CD4-positive, alpha-beta T cell treated with Interleukin-17A for 4 hours (primary cell): ENCODE measurements around the gene TMEM109.

Experiments
- DNase-seq: peaks from one replicate; pipeline ENCODE4 v3.0.0-alpha.2; 2020; ENCODE audit warnings: mixed read lengths

Gene TMEM109

DNA sequence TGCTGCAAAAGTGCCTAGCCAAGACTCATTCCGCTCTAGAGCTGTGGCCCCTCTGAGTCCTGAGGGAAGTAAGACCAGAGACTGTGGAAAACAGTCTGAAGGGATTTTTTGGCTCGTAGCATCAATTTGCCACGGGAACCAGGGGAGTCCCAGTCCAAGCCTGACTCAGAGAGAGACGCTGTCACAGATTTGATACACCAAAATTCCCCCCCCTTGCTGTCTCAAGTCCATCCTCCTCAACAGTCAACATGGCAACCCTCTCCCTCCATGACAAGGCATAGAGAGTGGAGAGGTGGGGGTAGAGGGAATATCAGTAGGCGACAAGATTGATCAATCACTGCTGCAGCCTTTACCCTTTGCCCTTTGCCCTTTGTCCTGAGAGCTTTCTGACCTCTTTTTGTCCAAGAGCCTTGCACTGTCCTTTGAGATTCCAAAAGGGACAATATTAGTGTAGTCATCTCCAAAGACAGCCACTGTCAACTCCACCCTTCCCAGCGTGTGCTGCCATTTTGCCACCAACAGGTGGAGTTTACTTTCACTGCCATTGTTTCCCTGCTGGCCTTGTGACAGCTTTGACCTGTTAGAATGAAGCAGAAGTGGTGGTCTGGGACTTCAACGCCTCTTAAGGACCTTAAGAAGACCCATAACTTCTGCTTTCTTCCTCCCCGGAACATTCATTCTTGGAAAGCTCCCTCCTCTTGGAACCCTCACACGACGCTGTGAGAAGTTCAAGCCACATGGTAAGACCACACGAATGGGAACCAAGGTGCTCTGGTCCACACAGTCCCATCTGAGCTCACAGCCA is 30.7 kb downstream of the TMEM109 start:
- peak; percentile 11 for DNase-seq

- no peak for DNase-seq
Measured at GRCh38 chr11:60945295-60945667, 31.3 kb downstream of the TMEM109 start.

GRCh38 chr11:60946601-60947264 is 32.8 kb downstream of the TMEM109 start:
- DNase-seq, result no peak

DNA sequence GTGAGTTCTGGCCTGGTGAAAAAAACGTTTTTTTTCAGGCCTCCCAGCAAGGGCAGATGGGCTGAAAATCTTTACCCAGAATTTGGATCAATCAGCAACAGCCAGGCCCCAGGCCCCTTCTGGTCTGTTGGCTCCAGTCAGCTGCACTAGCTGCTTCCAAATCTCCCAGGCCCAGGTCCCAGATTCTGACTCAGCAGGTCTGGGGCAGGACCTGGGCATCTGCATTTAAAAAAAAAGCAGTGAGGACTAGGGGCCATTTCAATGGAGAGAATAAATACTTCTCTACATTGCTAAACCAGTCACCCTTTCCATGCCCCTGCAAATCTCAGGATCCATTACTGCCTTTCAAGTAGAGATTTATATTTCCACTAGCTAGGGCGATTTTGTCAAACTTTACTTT is 33.7 kb downstream of the TMEM109 start:
- no peak for DNase-seq

DNA sequence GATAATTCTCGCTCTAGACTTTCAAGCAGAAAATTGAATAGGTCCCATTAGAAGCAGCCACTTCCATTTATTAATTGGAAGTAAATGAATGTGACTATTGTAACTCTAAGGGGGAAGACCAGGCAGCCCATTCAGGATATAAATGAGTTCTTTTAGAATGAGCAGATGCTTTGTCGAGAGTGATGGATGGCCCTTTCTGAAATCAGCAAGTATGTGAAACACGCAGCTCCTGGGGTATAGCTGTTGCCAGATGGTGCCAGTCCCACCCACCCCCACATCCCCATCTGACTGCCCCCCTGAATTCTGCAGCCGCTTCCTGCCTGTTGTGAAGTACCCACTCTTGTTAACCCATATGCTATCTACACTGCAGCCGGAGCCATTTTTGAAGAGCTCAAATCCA is 34.3 kb downstream of the TMEM109 start:
- no peak for DNase-seq

GRCh38 chr11:60950024-60950423 is 36.1 kb downstream of the TMEM109 start:
- DNase-seq, result no peak

DNA sequence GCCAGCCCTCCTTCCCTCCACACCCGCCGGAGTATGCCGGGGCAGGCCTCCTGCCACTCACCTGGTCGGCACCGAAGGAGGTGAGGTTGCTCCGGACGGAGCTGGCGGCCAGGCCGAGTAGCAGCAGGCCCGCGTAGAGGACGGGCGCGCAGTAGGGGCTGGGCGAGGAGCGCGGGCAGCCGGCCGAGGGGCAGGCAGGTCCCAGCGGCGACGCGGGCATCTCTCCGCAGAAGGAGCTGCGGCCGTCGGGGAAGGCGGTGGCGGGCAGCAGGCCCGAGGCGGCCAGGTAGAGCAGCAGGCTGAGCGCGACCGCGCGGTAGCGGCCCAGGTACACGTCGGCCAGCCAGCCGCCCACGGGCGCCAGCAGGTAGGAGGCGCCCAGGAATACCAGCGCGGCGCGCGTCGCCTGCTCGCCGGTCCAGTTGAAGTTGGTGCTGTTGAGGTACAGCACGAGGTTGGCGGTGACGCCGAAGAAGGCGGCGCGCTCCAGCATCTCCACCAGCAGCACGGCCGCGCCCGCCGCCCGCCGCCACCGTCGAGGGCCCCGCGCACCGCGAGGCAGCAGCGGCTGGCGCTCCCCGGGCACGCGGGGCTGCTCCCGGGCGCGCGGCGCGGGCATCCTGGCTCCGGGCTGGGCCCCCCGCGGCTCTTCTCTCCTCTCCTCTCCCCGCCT is 37.1 kb downstream of the TMEM109 start:
- peak; percentile 59 for DNase-seq

- DNase-seq, result peak; percentile 20
Measured at GRCh38 chr11:60951606-60951903, 37.6 kb downstream of the TMEM109 start.

- DNase-seq, result peak; percentile 66
Measured at GRCh38 chr11:60951904-60952741, 38.2 kb downstream of the TMEM109 start, which contains the start of gene SLC15A3. Gene SLC15A3 (minus strand): TSS chr11:60952176. CDS start chr11:60951551, 625 bp downstream.

DNA sequence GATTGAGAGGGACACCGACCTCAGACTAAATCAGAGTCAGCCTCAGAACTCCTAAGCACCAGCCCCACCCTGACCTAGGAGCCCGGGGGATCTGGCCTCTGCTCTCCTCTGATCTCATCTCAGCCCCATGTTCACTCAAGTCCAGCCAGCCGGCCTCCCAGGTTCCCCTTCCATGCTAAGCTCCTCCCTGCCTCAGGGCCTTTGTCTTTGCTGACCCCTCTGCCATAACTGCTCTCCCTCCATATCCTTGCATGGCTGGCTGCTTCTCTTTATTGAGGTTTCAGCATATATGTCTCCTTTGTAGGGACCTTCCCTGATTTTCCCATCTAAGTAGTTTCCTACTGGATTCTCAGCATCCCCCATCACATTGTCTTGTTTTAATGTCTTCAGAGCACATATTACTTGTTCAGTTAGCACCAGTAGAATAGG is 38.8 kb downstream of the TMEM109 start:
- no peak for DNase-seq

DNA sequence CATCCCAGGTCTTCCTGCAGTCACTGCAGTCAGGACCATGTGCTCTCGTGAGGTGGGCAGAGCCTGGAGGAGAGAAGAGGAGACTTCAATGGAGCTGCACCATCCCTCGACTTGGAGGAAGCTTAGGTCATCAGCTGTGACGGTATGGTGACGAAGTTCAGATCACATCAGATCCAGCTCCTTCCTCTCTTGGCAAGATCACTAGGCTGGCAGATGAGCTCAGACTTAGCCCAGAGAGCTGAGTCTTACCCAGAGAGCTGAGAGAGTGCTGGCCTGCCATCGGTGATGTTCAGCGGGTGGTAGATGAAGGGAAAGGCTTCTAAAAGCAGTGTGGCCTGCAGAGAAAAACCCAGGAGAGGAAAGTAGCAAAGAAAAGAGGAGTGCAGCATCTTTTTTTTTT is 39.8 kb downstream of the TMEM109 start:
- peak; percentile 12 for DNase-seq

DNA sequence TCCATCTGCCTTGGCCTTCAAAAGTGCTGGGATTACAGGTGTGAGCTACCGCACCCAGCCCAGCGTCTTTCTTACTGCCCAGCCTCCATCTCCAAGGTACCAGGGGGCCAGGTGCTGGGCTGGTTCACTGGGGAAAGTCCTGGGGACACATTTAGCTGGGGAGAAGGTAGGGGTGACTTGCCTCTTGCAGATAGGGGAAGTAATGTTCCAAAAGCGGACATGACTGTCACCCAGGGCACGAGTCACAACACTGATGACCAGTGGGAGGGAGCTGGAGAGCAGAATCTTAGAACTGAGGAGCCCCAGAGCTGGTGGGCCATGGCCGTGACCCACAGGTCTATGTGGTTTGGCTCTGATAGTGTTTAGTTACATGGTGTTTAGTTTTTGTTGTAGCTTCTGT is 40.5 kb downstream of the TMEM109 start:
- no peak for DNase-seq

DNA sequence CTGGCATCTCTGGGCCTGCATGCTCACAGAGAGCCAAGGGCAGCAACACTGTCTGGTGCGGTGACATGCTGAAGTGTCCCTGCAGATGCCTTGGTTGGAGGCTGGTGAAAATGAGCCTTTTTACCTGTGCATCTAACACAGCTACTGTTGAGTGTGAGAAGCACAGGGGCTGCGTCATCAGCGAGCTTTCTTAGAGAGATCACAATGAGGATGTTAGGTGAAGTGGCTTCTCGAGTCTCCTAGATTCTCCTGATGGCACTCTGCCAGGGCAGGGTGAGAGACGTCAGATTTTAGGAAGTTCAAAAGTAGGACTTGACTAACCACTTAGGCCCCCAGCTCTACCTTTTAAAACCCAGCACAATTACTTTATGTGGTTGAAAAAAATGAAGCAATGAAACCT is 41.6 kb downstream of the TMEM109 start:
- peak; percentile 29 for DNase-seq

- DNase-seq, result no peak
Measured at GRCh38 chr11:60957188-60957587, 43.2 kb downstream of the TMEM109 start.

DNA sequence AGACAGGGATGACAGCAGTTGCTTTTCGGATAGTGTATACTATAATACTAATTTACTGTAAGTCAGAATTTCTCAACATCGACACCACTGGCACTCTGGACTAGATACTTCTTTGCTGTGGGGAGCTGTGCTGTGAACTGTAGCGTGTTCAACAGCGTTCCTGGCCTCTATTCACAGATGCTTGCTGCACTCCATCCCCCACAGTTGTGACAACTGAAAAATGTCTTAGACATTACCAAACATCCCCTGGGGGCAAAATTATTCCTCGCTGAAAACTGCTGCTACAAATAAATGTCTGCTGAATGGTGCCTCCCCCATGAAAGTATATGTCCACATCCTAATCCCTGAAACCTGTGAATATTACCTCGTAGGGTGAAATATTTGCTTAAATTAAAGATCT is 45.5 kb downstream of the TMEM109 start:
- no peak for DNase-seq

- DNase-seq, result no peak
Measured at GRCh38 chr11:60960405-60960804, 46.4 kb downstream of the TMEM109 start.

GRCh38 chr11:60964801-60965200 is 50.8 kb downstream of the TMEM109 start:
- DNase-seq, result no peak

DNA sequence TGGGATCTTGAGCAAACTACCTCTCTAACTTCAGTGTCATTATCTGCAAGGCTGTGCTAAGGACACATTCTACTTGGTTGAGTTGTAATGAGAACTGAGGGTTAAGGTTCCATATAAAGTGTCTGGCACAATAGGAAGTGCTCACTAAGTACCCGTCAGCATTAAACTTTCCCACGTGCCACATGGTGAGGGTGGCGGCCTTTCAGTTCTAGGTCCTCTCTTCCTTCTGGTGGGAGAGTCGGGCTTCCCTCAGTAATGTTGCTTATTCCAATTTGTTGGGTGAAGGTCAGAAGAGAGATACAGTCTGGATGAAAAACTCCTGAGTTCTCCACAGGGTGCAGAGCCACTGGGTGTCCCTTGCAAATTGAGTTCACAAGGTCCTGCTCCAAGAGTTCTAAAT is 52.9 kb downstream of the TMEM109 start:
- DNase-seq, result no peak

DNA sequence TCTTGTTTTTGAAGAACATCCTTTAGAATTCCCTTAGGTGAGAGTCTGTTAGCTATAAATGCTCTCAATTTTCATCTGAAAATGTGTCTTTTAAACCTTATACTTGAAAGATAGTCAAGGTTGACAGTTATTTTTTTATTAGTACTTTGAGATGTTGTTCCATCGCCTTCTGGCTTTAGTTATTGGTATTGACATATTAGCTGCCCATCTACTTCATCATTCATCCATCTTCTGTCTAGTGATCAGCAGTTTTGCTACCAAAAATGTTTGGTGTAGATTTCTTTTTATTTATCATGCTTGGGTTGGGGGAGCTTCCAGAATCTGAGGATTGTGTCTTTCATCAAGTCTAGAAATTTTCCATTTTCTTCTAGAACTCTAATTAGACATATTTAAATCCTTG is 54.3 kb downstream of the TMEM109 start:
- no peak for DNase-seq

DNA sequence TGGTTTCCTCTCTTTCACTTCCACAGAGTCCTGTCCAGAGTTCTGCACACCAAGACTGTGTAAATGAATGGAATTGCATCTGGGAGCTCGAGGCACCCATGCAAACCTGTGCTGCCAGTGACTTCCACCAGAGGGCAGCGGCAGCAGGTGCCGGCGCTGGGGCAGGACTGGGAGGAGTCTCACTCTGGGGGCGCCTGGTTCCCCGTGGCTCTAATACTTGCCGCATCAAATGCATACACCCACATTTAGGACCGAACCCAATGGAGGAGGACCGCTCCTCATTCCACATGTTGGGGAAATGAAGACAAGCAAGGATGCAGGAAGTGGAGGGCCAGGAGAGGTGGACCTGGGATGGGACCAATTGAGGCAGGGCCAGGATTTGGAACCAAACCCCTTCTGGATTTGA is 56.4 kb downstream of the TMEM109 start:
- peak; percentile 88 for DNase-seq

- DNase-seq, result peak; percentile 23
Measured at GRCh38 chr11:60970890-60971289, 56.9 kb downstream of the TMEM109 start.

DNA sequence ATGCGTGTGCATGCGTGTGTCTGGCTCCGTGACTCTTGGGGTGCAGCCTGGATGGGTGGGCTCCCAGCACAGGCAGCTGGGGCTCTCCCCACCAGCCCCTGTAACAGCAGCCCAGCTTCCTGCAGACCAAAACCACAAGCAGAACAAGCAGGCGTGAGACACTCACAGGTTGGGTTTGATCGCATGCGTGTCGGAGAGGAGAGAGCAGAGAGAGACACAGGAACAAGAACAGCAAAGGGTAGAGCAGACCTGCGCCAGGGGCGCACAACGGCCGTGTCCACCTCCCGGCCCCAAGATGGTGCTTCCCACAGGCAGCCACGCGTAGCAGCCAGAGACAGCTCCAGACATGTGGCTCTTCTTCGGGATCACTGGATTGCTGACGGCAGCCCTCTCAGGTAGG is 57.6 kb downstream of the TMEM109 start, which contains the start of gene CD6:
Gene CD6, plus strand, starts transcription at position 161 of the 400 bp plus-strand sequence. Its CDS starts 186 bp downstream, at position 347.
- DNase-seq, result peak; percentile 81
